ENCODE data around the gene DNAH8. TPM values are rescaled to one million over a fixed set of nuclear protein-coding genes. Genes with fewer than 3 reads are reported as not detected.

DNAH8 gene
- total RNA-seq, 1 donor from 2014 or later, result 0.13 TPM

DNA sequence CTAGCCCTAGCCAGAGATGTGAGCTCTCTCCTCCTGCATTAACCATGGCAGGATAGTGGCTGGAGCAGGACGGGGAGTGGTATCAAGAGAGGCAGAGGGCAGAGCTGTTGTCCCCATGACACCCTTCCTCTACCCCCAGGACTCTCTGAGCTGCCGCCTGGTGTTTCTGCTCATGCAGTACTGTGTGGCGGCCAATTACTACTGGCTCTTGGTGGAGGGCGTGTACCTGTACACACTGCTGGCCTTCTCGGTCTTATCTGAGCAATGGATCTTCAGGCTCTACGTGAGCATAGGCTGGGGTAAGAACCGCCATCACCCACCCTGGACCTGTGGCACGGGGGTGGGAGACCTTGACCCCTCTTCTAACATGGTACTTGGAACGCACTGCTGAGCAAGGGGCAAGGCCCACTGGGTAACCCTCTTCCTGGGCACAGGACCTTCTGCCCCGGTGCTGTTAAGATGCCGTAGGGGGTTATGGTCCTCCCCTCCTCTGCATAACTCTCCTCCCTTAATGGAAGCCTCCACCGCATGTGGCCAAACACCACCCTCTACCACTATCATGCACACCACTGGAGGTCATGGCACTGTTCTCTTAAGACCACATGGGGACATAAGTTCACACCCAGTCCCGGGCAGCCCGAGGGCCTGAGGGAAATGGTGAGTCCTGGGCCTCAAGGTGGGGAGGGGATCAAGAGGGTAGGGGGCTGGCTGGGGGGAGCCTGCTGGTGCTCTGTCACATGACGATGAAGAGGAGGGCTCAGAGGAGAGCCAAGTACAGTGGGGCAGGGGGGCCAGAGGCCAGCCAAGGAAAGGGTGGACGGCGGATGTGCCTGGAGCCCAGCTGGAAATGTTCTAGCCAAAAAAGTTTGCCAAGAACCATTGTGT is 358.6 kb downstream of the DNAH8 start:
- DNase-seq (ENCODE audit: low spot score), result no peak

DNA sequence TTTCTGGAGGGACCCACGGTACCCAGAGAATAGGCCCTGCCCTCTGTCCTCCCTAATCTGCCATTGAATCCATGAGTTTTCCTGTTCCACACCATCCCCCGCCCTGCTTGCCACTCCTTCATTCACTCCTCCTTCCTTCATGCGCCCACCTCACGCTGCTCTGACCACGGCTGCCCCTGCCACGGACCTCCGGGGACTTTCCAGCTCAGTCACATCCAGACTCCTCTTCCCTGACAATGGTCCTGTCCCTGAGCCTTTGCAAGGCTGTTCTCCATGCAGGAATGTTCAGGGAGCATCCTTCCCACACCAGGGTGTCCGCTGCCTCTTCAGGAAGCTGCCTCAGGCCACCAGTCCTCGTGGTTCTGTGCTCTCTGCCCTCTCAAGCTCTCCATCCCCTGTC is 359.4 kb downstream of the DNAH8 start:
- DNase-seq (ENCODE audit: low spot score), result no peak

DNA sequence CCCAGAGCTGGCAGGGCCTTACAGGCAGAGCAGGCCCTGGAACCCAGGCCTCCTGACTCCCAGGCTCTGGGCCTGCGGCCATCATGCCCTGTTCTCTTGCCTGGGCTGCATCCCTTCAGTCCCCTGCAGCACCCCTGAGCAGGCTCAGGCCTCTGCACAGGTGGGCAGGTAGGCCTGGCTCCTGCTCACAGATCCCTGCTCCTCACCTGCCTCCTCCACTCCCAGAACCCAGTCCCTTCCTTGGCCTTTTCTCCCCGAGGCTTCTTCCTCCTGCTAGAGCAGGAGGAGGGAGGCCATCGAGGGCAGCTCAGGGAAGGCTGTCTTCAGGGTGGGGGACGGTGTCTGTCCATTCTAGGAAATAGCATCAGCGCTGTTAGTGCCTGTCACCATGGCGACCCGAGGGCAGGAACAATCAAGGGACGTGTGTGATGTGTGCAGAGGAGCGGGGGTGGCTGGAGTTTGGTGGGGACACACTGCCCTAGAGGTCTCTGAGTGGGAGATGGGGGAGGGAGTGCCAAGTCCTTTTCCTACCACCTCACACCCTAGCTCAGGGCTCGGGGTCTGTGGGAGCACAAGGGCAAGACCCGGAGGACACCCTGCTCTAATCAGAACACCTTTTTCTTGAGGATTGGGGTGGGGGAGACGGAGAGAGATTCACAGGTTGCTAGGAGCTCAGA is 360.0 kb downstream of the DNAH8 start:
- peak; percentile 31 for DNase-seq (ENCODE audit: low spot score)

DNA sequence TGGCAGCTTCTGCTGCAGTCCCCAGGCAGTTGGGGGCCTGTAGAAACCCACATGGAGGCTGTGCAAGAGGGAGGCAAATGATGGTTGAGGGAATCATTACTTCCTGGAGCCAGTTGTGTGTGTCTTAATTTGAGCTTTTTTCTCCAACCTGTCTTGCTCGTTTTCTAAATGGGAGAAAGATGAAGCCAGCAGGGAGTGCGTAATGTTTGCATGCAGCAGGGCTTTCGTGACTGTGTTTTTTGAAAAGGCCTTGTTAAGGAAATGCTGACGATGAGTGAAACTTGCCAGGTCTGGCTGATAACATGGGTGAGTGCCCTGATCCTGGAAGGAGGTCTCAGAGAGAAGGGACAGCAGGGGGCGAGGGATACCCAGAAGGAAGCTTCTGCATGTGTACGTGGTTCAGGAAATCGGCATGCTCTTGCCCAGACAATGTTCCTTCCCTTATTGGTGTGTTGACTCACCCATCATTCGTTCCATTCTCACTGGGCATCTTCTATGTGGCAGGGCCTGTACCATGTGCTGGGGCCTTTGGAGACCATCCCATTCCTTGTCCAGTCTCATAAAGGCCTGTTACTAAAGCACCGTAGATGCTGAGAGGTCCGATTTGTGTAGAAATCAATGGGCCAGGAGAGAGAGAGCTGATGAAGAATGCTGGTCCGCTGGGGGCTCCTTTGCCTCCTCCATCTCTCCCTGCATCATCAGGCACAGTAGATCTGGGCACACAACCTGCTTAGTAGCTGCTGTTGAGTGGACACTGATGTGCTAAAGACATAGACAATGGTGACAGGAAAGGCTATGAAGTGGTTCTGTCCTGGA is 360.9 kb downstream of the DNAH8 start:
- peak; percentile 22 for DNase-seq (ENCODE audit: low spot score)

DNA sequence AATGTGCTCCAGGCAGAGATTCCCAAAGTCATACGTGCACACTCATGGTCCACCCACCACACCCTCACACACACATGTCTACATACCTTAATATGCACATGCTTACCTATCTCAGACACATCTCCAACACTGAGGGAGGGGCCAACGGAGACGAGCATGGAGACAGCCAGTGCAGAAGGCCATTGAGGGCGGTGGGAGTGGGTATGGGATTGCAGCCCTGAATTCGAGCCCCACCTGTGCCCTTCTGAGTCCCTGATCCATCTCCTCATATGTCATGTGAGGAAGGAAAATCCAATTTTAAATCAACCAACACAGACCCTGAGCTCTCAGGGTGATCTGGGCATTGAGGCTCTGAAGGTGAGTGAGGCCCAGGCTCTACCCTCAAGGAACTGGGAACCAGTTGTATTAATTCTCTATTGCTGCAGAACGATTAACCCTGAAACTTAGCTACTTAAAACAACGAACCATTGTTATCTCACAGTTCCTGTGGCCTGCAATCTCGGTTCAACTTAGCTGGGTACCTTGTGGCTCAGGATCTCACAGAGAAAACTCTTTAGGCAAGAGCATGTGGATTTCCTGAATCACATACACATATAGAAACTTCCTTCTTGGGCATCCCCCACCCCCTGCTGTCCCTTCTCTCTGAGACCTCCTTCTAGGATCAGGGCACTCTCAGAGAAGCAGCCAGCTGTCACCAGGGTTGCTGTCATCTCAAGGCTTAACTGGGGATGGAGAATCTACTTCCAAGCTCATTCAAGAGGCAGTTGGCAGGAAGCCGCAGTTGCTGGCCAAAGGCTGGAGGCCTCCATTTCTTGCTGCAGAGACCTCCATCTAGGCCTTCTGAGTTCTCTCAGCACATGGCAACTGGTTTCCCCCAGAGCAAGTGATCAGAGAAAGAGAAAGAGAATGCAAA is 361.8 kb downstream of the DNAH8 start:
- peak; percentile 18 for DNase-seq (ENCODE audit: low spot score)

DNA sequence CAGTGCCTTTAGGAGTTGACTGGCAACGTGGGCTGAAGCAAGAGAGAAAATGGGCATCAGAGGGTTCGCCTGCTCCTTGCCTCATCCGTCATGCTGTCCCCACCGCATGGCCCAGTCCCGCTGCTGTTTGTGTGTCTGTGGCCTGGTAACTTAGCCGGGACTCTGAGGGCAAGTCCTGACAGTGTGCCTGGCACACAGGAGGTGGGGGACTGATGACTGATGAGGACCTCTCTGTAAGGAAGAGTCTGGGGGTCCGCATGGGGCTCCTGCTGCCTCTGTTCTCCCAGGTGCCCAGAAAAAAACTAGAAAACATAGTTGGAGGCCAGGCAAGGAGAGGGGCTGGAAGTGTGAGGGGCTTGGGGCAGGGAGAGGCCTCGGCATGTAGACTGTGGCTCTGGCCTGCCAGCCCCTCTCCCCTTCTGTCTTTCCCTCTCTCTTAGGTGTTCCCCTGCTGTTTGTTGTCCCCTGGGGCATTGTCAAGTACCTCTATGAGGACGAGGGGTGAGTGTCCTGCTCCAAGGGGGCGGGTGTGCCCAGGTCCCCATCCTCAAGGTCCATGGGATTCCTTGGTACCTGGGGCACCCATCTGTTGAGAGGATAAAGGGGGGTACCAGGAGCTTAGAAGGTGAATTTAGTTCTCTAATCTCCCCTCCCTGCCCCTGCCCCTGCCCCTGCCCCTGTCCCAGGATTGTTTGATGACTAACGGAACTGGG is 362.9 kb downstream of the DNAH8 start:
- DNase-seq (ENCODE audit: low spot score), result no peak

DNA sequence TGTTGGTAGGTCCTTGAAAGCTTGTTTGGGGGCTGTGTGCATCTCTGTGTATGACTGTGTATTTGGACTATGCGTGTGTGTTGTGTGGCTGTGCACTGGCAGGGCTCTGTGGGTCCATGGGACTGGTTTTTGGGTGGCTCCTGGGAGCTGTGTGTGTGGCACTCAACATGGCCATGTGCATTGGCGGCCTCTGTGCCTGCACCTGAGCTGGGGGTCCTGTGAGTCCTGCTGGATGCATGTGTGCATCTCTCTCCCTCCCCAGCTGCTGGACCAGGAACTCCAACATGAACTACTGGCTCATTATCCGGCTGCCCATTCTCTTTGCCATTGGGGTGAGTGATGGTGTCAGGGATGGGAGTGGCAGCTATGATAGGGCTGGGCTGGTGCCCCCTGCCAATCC is 363.6 kb downstream of the DNAH8 start:
- DNase-seq (ENCODE audit: low spot score), result no peak

DNA sequence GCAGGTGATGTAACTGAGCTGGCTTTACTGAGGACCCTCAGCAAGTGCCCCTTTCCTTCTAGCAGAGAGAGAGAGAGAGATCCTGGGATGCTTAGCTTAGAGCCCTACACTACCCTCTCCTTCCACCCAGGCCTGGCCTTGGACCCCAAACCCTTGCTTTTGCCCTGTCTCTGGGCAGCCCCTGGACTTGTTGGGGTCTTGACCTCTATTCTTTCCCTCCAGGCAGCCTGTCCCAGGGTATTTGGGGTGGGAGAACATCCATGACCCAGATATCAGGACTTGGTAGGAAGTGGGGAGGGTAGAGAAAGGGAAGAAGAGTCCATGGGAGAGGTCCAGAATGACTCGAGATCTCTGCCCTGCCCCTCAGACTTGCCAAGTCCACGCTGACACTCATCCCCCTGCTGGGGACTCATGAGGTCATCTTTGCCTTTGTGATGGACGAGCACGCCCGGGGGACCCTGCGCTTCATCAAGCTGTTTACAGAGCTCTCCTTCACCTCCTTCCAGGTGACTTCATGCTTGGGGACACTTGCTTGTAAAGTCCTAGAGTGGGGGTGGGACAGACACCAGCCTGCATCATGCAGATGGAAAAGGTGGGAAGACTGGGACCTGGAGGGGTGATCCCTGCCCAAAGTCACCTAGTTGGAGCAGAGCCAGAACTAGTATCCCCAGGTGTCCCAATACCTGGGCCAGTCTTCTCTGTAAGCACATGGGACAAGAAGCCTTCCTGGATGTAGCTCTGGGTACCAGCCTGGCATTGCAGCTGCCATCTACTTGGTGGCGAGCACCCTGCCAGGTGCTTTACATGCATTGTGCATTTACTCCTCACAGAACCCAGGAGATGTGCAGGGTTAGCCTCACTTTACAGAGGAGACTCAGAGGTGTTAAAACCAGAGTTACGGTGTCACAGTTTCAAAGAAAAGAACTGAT is 364.4 kb downstream of the DNAH8 start:
- DNase-seq (ENCODE audit: low spot score), result no peak

Other genes with a start within 250 kb of the DNAH8 start
- gene BTBD9, start 75.4 kb upstream of the DNAH8 start, total RNA-seq, result 42.5 TPM
- gene GLO1, start 12.2 kb upstream of the DNAH8 start, total RNA-seq, result 74.5 TPM

Data from ureter (tissue), 1 donor.